ENCODE measurements around the gene RASGRP4.
"Not testable (repeated sequence)": the region's sequence is repeated elsewhere in the genome, so short reads cannot be mapped to it uniquely, and the experiment has no call there.

RASGRP4 gene

GRCh38 chr19:38425810-38426466, at the start of gene RASGRP4:
Gene RASGRP4 (minus strand): TSS chr19:38426219. CDS start chr19:38426091, 128 bp downstream.
- DNase-seq (ENCODE audit: low read depth in 2 of 2), result no peak

GRCh38 chr19:38475176-38475575, 49.2 kb upstream of the RASGRP4 start:
- DNase-seq (ENCODE audit: low read depth in 2 of 2), result no peak

- no peak for DNase-seq (ENCODE audit: low read depth in 2 of 2)
These were observed 47.2 kb upstream of the RASGRP4 start for GRCh38 chr19:38473201-38473600.

- not testable (repeated sequence) for DNase-seq (ENCODE audit: low read depth in 2 of 2)
These were observed 46.7 kb upstream of the RASGRP4 start for GRCh38 chr19:38472725-38473124.

GRCh38 chr19:38470788-38471480, 44.9 kb upstream of the RASGRP4 start:
- no peak for DNase-seq (ENCODE audit: low read depth in 2 of 2)

GRCh38 chr19:38469151-38469550, 43.1 kb upstream of the RASGRP4 start:
- no peak for DNase-seq (ENCODE audit: low read depth in 2 of 2)

GRCh38 chr19:38467541-38468525, 41.8 kb upstream of the RASGRP4 start:
- DNase-seq (ENCODE audit: low read depth in 2 of 2), result no peak

GRCh38 chr19:38466050-38466449, 40.0 kb upstream of the RASGRP4 start:
- no peak for DNase-seq (ENCODE audit: low read depth in 2 of 2)

GRCh38 chr19:38464421-38465082, 38.5 kb upstream of the RASGRP4 start:
- DNase-seq (ENCODE audit: low read depth in 2 of 2), result no peak

- no peak for DNase-seq (ENCODE audit: low read depth in 2 of 2)
These were observed 37.3 kb upstream of the RASGRP4 start for GRCh38 chr19:38463365-38463764.

GRCh38 chr19:38458991-38459390, 33.0 kb upstream of the RASGRP4 start:
- DNase-seq (ENCODE audit: low read depth in 2 of 2), result no peak

- DNase-seq (ENCODE audit: low read depth in 2 of 2), result no peak
These were observed 31.8 kb upstream of the RASGRP4 start for GRCh38 chr19:38457690-38458405.

GRCh38 chr19:38457202-38457601, 31.2 kb upstream of the RASGRP4 start:
- DNase-seq (ENCODE audit: low read depth in 2 of 2), result no peak

GRCh38 chr19:38455031-38455430, 29.0 kb upstream of the RASGRP4 start:
- no peak for DNase-seq (ENCODE audit: low read depth in 2 of 2)

GRCh38 chr19:38453596-38453995, 27.6 kb upstream of the RASGRP4 start:
- DNase-seq (ENCODE audit: low read depth in 2 of 2), result no peak

GRCh38 chr19:38452430-38453366, 26.7 kb upstream of the RASGRP4 start:
- DNase-seq (ENCODE audit: low read depth in 2 of 2), result no peak

GRCh38 chr19:38451629-38452028, 25.6 kb upstream of the RASGRP4 start:
- DNase-seq (ENCODE audit: low read depth in 2 of 2), result no peak

GRCh38 chr19:38451036-38451435, 25.0 kb upstream of the RASGRP4 start:
- no peak for DNase-seq (ENCODE audit: low read depth in 2 of 2)

- DNase-seq (ENCODE audit: low read depth in 2 of 2), result no peak
These were observed 23.5 kb upstream of the RASGRP4 start for GRCh38 chr19:38449518-38449917.

GRCh38 chr19:38448225-38448624, 22.2 kb upstream of the RASGRP4 start:
- DNase-seq (ENCODE audit: low read depth in 2 of 2), result no peak
